GM12892 (cell line): ENCODE measurements around the gene ATXN1.

Source experiments
- POLR2A ChIP-seq: IDR thresholded peaks from 2 replicates; pipeline ENCODE4 v1.6.1; 2011; ENCODE audit warnings: low read depth, low read length, control low read depth
- POLR2AphosphoS5 ChIP-seq: IDR thresholded peaks from 2 replicates; pipeline ENCODE4 v1.6.1; 2011; ENCODE audit warnings: low read depth, low read length, control low read depth
- TAF1 ChIP-seq: IDR thresholded peaks from 2 replicates; pipeline ENCODE4 v1.6.1; 2011; ENCODE audit warnings: low read depth, mild to moderate bottlenecking, control low read depth, low read length, borderline replicate concordance

- TF ChIP-seq POLR2AphosphoS5 (no peak), TAF1 (no peak), POLR2A (no peak)
Observed at GRCh38 chr6:16578695-16579285, 182.5 kb downstream of the ATXN1 start.
